H1 (cell line): ENCODE results near the gene PYGB.

ENCODE experiments used
- BACH1 ChIP-seq: IDR thresholded peaks from 2 replicates; pipeline ENCODE4 v1.6.1; 2012; ENCODE audit warnings: low read length, improper control_type of control experiment
- GABPA ChIP-seq: IDR thresholded peaks from 2 replicates; pipeline ENCODE4 v1.6.1; 2011; ENCODE audit warnings: mild to moderate bottlenecking, low read length, moderate library complexity, borderline replicate concordance; ENCODE audit not compliant: insufficient read depth
- POLR2A ChIP-seq, 2 experiments: IDR thresholded peaks; 1 replicate in 1 of 2; 2 replicates in 1 of 2; pipeline ENCODE4 v1.6.1; 2011; ENCODE audit warnings: low read depth in 2 of 2, low read length in 2 of 2, mild to moderate bottlenecking in 2 of 2; ENCODE audit errors: control extremely low read depth in 1 of 2
- ZNF274 ChIP-seq: IDR thresholded peaks from 2 replicates; pipeline ENCODE4 v1.7.0; 2012; ENCODE audit warnings: low read length, borderline replicate concordance; ENCODE audit errors: extremely low read depth
- TF ChIP-seq, protein P1 (sequence below), 3 experiments: IDR thresholded peaks; 1 replicate in 2 of 3; 2 replicates in 1 of 3; pipeline versions ENCODE4 v1.5.1 to v1.6.1; 2011; ENCODE audit warnings: low read length in 3 of 3, mild to moderate bottlenecking in 3 of 3, inconsistent platforms in 2 of 3, low read depth in 1 of 3, moderate library complexity in 1 of 3; ENCODE audit not compliant: insufficient read depth in 1 of 3; ENCODE audit errors: control extremely low read depth in 1 of 3
- TF ChIP-seq, protein P2 (sequence below): IDR thresholded peaks from 2 replicates; pipeline ENCODE4 v1.6.1; 2012; ENCODE audit warnings: inconsistent platforms
- TF ChIP-seq, protein P3 (sequence below): IDR thresholded peaks from 2 replicates; pipeline ENCODE4 v1.6.1; 2012; ENCODE audit warnings: low read length, inconsistent platforms

DNA sequence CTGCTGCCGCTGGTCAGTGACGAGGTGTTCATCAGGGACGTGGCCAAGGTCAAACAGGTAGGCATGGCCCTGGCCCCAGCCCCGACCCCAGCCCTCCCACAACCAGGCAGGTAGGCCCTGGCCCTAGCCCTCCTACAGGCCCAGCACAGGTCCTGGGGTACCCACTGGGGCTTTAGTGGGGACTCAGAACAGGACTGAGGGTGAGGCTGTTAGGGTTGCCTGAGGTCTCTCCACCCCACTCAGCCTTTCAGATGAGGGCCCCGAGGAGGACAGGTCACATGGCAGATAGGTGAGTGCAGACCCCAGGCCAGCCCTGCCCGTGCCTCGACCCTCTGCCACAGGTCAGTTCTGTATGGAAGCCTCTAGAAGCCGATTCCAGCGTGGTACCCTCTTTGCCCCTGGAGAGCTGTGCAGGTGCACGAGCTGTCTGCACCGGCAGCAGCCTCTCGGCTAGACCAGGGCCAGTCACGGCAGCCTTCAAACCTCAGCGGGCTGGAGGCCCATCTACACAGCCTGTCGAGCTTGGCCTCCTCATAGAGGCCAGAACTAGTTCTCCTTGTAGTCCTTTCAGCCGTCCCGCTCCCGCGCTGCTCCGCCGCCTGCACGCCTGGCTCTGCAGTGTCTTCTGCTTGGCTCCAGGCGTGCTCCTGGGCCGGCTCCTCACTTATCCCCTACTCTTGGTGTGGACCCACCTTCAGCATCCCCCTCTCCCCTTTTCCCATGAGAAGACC is 35.5 kb downstream of the PYGB start:
- TF ChIP-seq, protein P1, sequence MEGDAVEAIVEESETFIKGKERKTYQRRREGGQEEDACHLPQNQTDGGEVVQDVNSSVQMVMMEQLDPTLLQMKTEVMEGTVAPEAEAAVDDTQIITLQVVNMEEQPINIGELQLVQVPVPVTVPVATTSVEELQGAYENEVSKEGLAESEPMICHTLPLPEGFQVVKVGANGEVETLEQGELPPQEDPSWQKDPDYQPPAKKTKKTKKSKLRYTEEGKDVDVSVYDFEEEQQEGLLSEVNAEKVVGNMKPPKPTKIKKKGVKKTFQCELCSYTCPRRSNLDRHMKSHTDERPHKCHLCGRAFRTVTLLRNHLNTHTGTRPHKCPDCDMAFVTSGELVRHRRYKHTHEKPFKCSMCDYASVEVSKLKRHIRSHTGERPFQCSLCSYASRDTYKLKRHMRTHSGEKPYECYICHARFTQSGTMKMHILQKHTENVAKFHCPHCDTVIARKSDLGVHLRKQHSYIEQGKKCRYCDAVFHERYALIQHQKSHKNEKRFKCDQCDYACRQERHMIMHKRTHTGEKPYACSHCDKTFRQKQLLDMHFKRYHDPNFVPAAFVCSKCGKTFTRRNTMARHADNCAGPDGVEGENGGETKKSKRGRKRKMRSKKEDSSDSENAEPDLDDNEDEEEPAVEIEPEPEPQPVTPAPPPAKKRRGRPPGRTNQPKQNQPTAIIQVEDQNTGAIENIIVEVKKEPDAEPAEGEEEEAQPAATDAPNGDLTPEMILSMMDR (IDR thresholded peaks at IDR 0.05; ENCODE audit: control extremely low read depth in 1 of 3, insufficient read depth in 1 of 3, low read depth in 1 of 3, low read length in 3 of 3), result no peak
- TF ChIP-seq, protein P2, sequence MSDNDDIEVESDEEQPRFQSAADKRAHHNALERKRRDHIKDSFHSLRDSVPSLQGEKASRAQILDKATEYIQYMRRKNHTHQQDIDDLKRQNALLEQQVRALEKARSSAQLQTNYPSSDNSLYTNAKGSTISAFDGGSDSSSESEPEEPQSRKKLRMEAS, result no peak
- TF ChIP-seq POLR2A (IDR thresholded peaks at IDR 0.05; ENCODE audit: control extremely low read depth in 1 of 2, low read depth in 2 of 2, low read length in 2 of 2), result no peak
- TF ChIP-seq GABPA, result no peak
- TF ChIP-seq, protein P3, sequence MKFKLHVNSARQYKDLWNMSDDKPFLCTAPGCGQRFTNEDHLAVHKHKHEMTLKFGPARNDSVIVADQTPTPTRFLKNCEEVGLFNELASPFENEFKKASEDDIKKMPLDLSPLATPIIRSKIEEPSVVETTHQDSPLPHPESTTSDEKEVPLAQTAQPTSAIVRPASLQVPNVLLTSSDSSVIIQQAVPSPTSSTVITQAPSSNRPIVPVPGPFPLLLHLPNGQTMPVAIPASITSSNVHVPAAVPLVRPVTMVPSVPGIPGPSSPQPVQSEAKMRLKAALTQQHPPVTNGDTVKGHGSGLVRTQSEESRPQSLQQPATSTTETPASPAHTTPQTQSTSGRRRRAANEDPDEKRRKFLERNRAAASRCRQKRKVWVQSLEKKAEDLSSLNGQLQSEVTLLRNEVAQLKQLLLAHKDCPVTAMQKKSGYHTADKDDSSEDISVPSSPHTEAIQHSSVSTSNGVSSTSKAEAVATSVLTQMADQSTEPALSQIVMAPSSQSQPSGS, result no peak
- no peak for TF ChIP-seq BACH1
- TF ChIP-seq ZNF274, result no peak
